Fibroblast of skin of right quadriceps (primary cell): ENCODE data around the gene EGF.
"Not testable (repeated sequence)": the region's sequence is repeated elsewhere in the genome, so short reads cannot be mapped to it uniquely, and the experiment has no call there.

Source experiments
- DNase-seq: peaks from one replicate; pipeline ENCODE4 v3.0.0-alpha.2; 2013

EGF gene

DNA sequence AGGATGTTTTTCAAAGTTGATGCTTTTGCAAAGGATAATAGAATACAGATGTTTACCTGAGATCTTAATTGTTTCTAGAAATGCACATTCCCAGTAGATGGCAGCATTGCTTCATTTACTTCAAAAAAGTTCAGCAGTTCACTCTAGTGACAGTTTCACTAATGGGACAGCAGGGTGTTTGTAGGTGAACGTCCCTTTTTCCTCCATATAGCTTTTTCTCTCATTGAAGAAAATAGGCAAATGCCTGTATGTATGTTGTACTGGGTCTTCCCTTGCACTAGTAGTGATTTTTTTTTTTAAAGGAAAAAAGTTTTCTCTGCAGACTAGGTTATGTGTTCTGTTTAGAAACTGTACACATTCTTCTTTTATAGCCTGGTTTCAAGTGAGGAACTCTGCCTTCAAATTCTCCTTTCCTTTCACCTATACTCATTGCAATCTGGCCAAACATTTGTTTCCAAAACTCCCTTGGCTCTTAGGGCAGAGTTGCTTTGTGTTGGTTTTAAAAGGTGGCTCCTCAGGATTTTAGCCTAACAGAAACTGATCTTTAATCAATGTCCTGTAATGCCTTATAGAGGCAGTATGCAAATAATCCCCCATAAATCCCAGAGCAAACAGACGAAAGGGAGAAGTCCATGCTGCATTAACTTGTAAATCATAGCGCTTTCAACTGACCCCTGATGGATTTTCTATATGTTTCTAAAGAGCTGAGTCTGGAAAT lies 86.3 kb downstream of the EGF start:
- DNase-seq: peak; percentile 64

- no peak for DNase-seq
Measured at GRCh38 chr4:109999585-109999912, 86.9 kb downstream of the EGF start.

- no peak for DNase-seq
Measured at GRCh38 chr4:110002326-110002725, 89.6 kb downstream of the EGF start.

- DNase-seq: no peak
Measured at GRCh38 chr4:110003401-110004187, 90.9 kb downstream of the EGF start.

GRCh38 chr4:110004556-110004955 lies 91.9 kb downstream of the EGF start:
- DNase-seq: peak; percentile 11

DNA sequence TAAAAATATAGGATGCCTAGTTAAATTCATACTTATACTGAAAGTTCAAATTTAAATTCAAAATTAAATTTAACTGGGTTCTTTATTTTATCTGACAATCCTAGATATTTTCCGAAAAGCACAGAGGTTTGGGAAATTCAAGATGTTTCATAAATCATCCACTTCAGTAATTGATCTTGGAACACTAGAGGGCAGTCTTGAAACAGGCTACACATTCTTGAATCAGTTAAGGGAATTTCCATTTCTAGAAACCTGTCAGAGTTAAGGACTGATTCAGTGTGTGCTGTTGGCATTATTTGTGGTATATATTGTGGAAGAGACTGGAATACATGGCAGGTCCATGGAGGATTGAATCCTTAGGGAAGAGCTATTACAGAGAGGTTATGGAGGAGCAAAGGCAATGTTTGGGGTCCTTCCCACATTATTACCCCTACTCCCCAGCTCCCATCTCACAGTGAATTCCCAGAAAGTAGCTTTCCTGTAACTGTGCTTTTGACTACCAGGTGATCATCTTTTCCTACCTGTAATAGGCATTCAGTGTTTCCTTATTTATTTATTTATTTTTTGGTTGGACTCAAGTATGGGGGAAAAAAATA lies 92.9 kb downstream of the EGF start:
- DNase-seq: peak; percentile 72

DNA sequence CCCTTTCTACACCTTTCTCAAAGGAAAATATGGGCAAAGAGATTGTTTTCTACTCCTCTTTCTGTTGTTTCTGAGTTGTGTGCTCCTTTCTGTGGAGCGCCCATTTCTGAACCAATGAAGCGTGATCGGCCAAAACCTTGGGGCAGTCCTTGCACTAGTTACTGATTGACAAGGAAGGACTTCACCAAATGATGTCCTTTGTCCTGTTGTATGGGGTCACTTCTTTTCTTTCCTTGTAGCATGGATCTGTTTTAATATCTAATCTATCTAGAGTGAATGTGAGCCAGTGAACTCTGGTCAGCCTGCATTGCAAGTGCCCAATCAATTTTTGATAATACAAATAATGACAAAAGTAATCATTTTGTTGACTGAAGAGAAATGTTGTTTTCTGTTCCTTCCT lies 94.5 kb downstream of the EGF start:
- DNase-seq: no peak

- no peak for DNase-seq
Measured at GRCh38 chr4:110008540-110008939, 95.9 kb downstream of the EGF start.

GRCh38 chr4:110009550-110009949 lies 96.9 kb downstream of the EGF start:
- DNase-seq: peak; percentile 33

DNA sequence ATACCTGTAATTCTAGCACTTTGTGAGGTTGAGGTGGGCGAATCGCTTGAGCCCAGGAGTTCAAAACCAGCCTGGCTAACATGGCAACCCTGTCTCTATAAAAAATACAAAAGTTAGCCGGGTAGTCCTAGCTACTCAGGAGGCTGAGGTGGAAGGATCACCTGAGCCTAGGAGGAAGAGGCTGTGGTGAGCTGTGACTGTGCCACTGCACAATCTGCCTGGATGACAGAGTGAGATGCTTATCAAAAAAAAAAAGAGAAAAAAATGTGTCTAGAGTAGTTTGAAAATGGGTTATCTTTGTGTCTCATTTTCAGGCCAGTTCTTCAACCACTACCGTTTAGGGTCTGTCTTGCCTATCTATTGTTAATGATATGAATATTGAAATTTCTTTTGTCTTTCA lies 98.1 kb downstream of the EGF start:
- no peak for DNase-seq

DNA sequence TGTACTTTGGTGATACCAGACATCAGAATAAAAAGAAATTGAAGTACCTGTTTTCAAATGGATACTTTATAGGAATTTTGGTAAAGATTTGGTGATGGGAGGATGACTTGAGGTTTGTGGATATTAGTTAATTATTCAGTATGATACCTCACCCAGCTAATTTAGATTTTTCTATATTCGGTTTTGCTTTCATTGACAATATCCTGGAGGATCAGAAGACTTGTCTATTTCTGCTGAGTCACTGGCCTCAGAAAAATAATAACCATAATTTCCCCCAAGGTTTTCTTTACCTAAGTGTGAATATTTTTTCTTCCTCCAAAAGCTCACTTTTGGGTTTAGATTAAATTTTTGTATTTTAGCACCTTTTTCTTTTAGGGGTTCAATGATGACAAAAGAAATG lies 100.2 kb downstream of the EGF start:
- DNase-seq: no peak

- DNase-seq: no peak
Measured at GRCh38 chr4:110014233-110014632, 101.5 kb downstream of the EGF start.

- no peak for DNase-seq
Measured at GRCh38 chr4:110019153-110019552, 106.5 kb downstream of the EGF start.

- peak; percentile 67 for DNase-seq
Measured at GRCh38 chr4:110020139-110020538, 107.5 kb downstream of the EGF start.

DNA sequence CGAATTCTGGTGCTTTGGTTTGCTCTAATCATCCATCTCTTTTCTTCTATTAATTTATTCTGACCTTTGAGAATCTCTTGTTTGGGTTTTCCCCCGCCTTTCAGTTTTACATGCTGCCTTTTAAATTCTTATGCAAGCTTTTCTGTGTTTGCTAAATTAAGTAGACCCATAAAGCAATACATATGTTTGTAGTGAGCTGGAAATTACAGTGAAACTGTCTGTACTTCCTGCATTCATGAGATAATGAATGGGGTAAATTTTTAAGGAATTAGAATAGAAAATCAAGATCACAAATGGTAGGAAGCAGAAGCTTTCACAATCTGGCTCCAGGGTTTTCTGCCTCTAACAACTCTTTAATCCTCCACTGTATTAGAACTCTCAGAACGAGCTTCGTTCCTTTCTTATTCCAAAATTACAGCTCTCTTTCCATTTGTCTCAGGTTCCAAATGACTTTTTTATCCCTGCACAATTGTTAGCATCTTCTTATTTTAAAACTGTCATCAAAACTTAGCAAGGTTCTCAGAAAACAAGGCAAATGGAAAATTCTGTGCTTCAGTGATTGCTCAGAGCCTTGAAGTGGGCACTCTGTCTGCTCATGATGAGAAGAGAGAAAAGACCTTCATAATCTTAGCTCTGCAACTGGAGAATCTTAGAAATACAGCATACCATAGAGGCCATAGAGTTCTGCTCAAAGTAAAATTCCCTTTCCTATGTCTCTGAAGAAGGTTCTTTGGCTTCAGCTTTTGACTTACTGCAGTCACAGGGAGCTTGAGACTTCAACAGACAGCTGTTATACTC lies 108.2 kb downstream of the EGF start:
- peak; percentile 38 for DNase-seq

- no peak for DNase-seq
Measured at GRCh38 chr4:110022457-110022856, 109.8 kb downstream of the EGF start.

GRCh38 chr4:110025056-110025455 lies 112.4 kb downstream of the EGF start:
- no peak for DNase-seq

DNA sequence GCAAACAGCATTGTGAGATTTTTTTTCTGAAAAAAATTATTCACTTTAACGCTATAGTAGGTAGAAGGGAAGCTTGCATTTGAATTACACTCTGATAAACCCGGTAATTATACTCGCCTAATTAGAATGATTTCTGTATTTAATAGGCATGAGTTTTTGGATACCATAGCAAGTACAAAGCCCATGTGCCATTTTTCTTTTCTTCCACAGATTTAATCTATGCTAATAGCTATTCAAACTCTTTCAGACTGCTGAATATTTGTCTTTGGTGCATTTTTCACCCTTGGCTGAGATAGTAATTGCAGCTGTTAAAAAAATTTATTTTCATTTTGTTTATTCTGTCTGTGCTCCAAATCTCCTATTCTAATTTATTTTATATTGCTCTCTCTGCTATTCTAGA lies 113.0 kb downstream of the EGF start:
- no peak for DNase-seq

GRCh38 chr4:110032603-110033002 lies 119.9 kb downstream of the EGF start:
- peak; percentile 20 for DNase-seq

DNA sequence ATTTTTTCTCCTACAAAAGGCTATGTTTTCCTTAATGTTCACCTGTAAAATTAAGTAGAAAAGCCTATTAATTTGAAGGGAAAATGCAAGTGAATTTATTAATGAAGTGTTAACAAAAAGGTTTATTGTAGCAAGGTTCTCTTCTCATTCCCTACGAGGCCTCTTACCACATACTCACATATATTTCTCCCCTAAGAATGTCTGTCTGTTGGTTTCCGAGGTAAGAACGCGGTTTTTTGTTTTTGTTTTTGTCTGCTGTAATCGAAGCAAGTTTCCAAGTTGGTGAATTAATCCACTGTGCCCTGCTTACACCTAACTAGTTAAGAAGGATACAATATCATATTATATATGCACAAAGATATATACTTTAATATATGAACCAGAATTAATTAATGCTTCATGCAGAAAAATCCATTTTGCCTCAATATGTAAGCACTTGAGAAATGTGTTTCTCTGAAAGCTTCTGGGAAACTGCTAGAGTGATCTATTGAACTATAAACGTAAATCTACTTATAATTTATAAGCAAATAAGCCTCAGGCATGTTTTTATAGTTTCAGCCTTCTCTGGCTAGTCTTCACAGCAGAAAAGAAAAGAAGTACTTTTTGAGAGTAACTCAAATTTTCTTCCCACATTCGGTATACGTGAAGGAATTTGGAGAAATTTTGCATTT lies 120.8 kb downstream of the EGF start:
- no peak for DNase-seq

GRCh38 chr4:110034026-110034393 lies 121.3 kb downstream of the EGF start:
- DNase-seq: no peak

GRCh38 chr4:110039164-110039563 lies 126.5 kb downstream of the EGF start:
- DNase-seq: not testable (repeated sequence)

- DNase-seq: no peak
Measured at GRCh38 chr4:110041735-110042134, 129.1 kb downstream of the EGF start.
